OCI-LY7 (cell line): ENCODE measurements around the gene CASQ2.
"Not testable (repeated sequence)": the region's sequence is repeated elsewhere in the genome, so short reads cannot be mapped to it uniquely, and the experiment has no call there.

Experiments used
- EZH2phosphoT487 ChIP-seq: fragments of 200-600 bp; sonication (generic); IDR thresholded peaks from 2 replicates; pipeline ENCODE4 v1.6.1; 2018; ENCODE audit warnings: low read depth, borderline replicate concordance, mild to moderate bottlenecking, mixed run types, antibody characterized with exemption, low read length, moderate library complexity, mixed read lengths
- TF ChIP-seq, protein P1 (sequence below): fragments of 200-600 bp; sonication (generic); conservative IDR thresholded peaks from 2 replicates; pipeline ENCODE4 v1.5.1; 2014; ENCODE audit warnings: mild to moderate bottlenecking, antibody characterized with exemption, low read length, moderate library complexity, mixed read lengths

- TF ChIP-seq EZH2phosphoT487: not testable (repeated sequence)
- TF ChIP-seq, protein P1, sequence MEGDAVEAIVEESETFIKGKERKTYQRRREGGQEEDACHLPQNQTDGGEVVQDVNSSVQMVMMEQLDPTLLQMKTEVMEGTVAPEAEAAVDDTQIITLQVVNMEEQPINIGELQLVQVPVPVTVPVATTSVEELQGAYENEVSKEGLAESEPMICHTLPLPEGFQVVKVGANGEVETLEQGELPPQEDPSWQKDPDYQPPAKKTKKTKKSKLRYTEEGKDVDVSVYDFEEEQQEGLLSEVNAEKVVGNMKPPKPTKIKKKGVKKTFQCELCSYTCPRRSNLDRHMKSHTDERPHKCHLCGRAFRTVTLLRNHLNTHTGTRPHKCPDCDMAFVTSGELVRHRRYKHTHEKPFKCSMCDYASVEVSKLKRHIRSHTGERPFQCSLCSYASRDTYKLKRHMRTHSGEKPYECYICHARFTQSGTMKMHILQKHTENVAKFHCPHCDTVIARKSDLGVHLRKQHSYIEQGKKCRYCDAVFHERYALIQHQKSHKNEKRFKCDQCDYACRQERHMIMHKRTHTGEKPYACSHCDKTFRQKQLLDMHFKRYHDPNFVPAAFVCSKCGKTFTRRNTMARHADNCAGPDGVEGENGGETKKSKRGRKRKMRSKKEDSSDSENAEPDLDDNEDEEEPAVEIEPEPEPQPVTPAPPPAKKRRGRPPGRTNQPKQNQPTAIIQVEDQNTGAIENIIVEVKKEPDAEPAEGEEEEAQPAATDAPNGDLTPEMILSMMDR: not testable (repeated sequence)
Observed at GRCh38 chr1:115779075-115779474, 10.6 kb upstream of the CASQ2 start.
